Measurements from ENCODE around the gene MMP1. TPM values are rescaled to one million over a fixed set of nuclear protein-coding genes. Genes with fewer than 3 reads are reported as not detected.

Gene MMP1
- total and polyA plus RNA-seq, 4 experiments from 2014 or later: not detected

DNA sequence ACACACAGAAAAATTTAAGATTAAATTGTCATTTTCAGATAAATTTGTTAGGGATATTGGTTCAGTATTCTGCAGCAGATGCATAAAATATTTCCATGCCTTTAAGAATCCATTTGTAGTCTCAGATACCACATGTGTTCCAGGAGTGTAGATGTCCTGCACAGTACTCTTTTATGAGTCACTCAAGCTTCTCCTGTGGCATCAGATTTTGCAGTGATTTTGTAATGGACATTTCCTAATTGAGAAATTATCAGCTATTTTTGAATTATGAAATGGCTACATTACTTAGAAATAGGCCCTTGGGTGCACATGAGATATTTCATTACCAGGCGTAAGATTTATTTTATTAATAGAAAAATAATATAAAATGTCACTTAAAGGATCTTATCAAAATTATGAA lies 26.6 kb upstream of the MMP1 start:
- H3K27me3 Mint-ChIP-seq: peaks cover 6 to 9% of the 10 kb centered on the region in 2 donors
- intact Hi-C loops (cut with micrococcal nuclease): no loop called here
- H3K9me3 ChIP-seq (ENCODE audit: control insufficient read depth in 1 of 2, low read length in 2 of 2): no peaks in the 10 kb centered on the region
- no peak overlapping the region for H3K27ac ChIP-seq (ENCODE audit: low read depth, low read length)
- POLR2A ChIA-PET (ENCODE audit: partially characterized antibody): no interaction called here
- H3K9me3 Mint-ChIP-seq: peaks cover 0 to 6% (median 0%) of the 10 kb centered on the region in 8 donors
- H3K4me3 Mint-ChIP-seq: no peak overlapping the region
- H3K4me1 Mint-ChIP-seq: no peaks in the 10 kb centered on the region
- no peak overlapping the region for H3K27ac Mint-ChIP-seq
- no peak for DNase-seq
- H3K36me3 ChIP-seq (ENCODE audit: insufficient read depth, low read length): no peaks in the 10 kb centered on the region
- H3K36me3 Mint-ChIP-seq: no peaks in the 10 kb centered on the region
- no peak overlapping the region for H3K4me3 ChIP-seq (ENCODE audit: low read length in 2 of 2)
- CTCF ChIA-PET (ENCODE audit: partially characterized antibody): no interaction called here
- no peaks in the 10 kb centered on the region for H3K27me3 ChIP-seq (ENCODE audit: insufficient read depth, low read length)
- H3K4me1 ChIP-seq (ENCODE audit: insufficient read depth, low read length): no peaks in the 10 kb centered on the region

DNA sequence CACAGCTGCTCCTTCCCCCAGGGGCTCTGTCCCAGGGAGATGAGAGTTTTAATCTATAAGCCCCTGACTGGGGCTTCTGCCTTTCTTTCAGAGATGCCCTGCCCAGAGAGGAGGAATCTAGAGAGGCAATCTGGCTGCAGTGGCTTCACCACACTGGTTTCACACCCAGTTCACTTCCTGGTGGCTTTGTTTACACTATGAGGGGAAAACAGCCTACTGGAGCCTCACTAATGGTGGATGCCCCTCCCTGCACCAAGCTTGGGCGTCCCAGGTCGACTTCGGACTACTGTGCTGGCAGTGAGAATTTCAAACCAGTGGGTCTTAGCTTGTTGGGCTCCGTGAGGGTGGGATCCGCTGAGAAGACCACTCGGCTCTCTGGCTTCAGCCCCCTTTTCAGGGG lies 21.5 kb upstream of the MMP1 start:
- no peak overlapping the region for H3K4me3 Mint-ChIP-seq
- POLR2A ChIA-PET (ENCODE audit: partially characterized antibody): no interaction called here
- no peak overlapping the region for H3K4me3 ChIP-seq (ENCODE audit: low read length in 2 of 2)

DNA sequence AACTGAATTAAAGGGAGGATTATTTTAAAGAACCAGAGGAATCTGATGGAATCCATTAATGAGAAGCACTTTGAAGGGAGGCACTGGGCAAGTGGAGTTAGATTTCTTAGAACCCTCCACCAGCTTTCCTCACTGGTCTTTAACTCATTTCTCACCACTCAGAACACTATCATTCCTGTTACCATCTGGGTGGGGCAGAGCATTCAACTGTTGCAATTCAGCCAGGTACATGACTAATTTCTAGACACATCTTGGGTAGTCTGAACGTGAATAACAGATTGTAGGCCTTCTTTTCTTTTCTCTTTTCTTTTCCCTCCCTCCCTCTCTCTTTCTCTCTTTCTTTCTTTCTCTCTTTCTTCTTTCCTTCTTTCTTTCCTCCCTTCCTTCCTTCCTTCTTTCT lies 15.5 kb upstream of the MMP1 start:
- H3K27me3 ChIP-seq (ENCODE audit: insufficient read depth, low read length): no peaks in the 10 kb centered on the region
- H3K27ac ChIP-seq (ENCODE audit: low read depth, low read length): no peak overlapping the region
- H3K4me3 Mint-ChIP-seq: no peak overlapping the region
- intact Hi-C loops (cut with micrococcal nuclease): no loop called here
- H3K9me3 Mint-ChIP-seq: peaks cover 6 to 21% (median 15%) of the 10 kb centered on the region in 8 donors
- H3K27me3 Mint-ChIP-seq: peaks cover 0 to 6% of the 10 kb centered on the region in 2 donors
- ChIA-PET CTCF (ENCODE audit: partially characterized antibody) (no interaction called here), POLR2A (ENCODE audit: partially characterized antibody) (no interaction called here)
- H3K36me3 ChIP-seq (ENCODE audit: insufficient read depth, low read length): no peaks in the 10 kb centered on the region
- H3K4me1 ChIP-seq (ENCODE audit: insufficient read depth, low read length): no peaks in the 10 kb centered on the region
- no peaks in the 10 kb centered on the region for H3K4me1 Mint-ChIP-seq
- no peaks in the 10 kb centered on the region for H3K9me3 ChIP-seq (ENCODE audit: control insufficient read depth in 1 of 2, low read length in 2 of 2)
- H3K4me3 ChIP-seq (ENCODE audit: low read length in 2 of 2): no peak overlapping the region
- H3K27ac Mint-ChIP-seq: no peak overlapping the region
- DNase-seq: no peak
- no peaks in the 10 kb centered on the region for H3K36me3 Mint-ChIP-seq

More for the DNA sequence above, 21.5 kb upstream of the MMP1 start:
- H3K9me3 Mint-ChIP-seq: peaks cover 6 to 21% (median 16%) of the 10 kb centered on the region in 8 donors
- H3K4me1 ChIP-seq (ENCODE audit: insufficient read depth, low read length): no peaks in the 10 kb centered on the region
- no peak for DNase-seq
- no peaks in the 10 kb centered on the region for H3K36me3 ChIP-seq (ENCODE audit: insufficient read depth, low read length)
- no peak overlapping the region for H3K27ac Mint-ChIP-seq
- CTCF ChIA-PET (ENCODE audit: partially characterized antibody): no interaction called here
- H3K27me3 Mint-ChIP-seq: peaks cover 2 to 8% of the 10 kb centered on the region in 2 donors
- H3K9me3 ChIP-seq (ENCODE audit: control insufficient read depth in 1 of 2, low read length in 2 of 2): no peaks in the 10 kb centered on the region
- no peaks in the 10 kb centered on the region for H3K4me1 Mint-ChIP-seq
- no peaks in the 10 kb centered on the region for H3K27me3 ChIP-seq (ENCODE audit: insufficient read depth, low read length)
- intact Hi-C loops (cut with micrococcal nuclease): no loop called here
- H3K36me3 Mint-ChIP-seq: no peaks in the 10 kb centered on the region
- no peak overlapping the region for H3K27ac ChIP-seq (ENCODE audit: low read depth, low read length)

DNA sequence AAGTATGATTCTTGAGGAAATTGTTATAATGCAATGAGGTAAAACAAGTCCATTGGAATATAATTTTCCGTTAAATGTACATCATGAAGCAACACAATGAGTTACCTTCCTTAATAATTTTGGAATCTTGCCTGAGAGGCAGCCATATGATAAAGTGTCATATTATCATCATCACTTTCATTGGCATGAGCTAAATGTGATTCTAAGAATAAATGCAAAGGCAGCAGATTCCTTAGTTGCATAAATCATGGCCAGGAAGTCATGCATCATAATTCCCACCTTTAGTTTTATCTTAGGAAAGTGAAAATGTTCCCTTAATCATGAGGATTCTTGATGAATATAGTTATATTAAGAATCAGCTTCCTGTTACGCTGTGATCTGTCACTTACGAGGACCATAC lies 14.2 kb upstream of the MMP1 start:
- CTCF ChIA-PET (ENCODE audit: partially characterized antibody): no interaction called here
- no peak overlapping the region for H3K27ac Mint-ChIP-seq

DNA sequence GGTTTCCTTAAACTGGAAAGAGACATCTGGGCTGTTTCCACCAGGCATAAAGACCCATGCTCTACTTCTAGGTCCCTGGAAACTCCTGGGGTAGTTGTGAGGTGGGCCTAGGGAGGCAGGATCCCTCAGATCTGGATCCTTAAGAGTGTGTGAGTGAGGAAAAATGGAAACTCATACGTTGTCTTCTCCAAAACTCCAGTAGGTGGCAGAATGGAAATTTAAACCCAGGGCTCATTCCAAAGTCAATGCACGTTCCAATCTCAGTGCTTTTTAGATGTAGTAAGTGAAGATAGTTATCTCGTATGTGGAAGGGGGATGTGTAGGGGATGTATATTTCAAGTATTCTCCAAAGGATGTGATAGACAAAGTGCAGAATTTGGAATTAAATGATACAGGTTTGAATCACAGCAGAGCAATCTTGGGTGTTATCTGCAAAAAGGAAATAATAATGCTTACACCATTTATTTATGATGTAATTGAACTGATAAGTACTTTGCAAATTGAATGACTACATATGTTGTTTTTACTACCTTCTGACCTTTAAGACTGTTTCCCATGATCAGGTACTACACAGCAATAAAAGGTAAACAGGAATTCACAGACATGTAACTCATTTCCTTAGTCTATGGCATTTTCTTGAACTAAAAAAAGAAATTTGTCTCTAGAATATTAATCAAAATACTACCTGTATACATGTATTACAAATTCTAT lies 13.1 kb upstream of the MMP1 start:
- Histone ChIP-seq H3K36me3 (ENCODE audit: insufficient read depth, low read length) (no peaks in the 10 kb centered on the region), H3K27ac (ENCODE audit: low read depth, low read length) (no peak overlapping the region), H3K4me1 (ENCODE audit: insufficient read depth, low read length) (no peaks in the 10 kb centered on the region), H3K9me3 (ENCODE audit: control insufficient read depth in 1 of 2, low read length in 2 of 2) (no peaks in the 10 kb centered on the region), H3K27me3 (ENCODE audit: insufficient read depth, low read length) (no peaks in the 10 kb centered on the region), H3K4me3 (ENCODE audit: low read length in 2 of 2) (no peak overlapping the region)
- Mint-ChIP-seq H3K27me3 (peaks cover 3% of the 10 kb centered on the region in 2 donors), H3K27ac (no peak overlapping the region), H3K4me3 (no peak overlapping the region), H3K36me3 (no peaks in the 10 kb centered on the region), H3K4me1 (no peaks in the 10 kb centered on the region), H3K9me3 (peaks cover 0 to 12% (median 3%) of the 10 kb centered on the region in 8 donors)
- CTCF ChIA-PET (ENCODE audit: partially characterized antibody): no interaction called here
- DNase-seq: no peak
- intact Hi-C loops (cut with micrococcal nuclease): no loop called here
- POLR2A ChIA-PET (ENCODE audit: partially characterized antibody): no interaction called here

More for the DNA sequence above, 14.2 kb upstream of the MMP1 start:
- intact Hi-C loops (cut with micrococcal nuclease): no loop called here
- no peak for DNase-seq
- Mint-ChIP-seq H3K36me3 (no peaks in the 10 kb centered on the region), H3K4me1 (no peaks in the 10 kb centered on the region), H3K4me3 (no peak overlapping the region), H3K9me3 (peaks cover 2 to 12% (median 7%) of the 10 kb centered on the region in 8 donors), H3K27me3 (peaks cover 3 to 4% of the 10 kb centered on the region in 2 donors)
- POLR2A ChIA-PET (ENCODE audit: partially characterized antibody): no interaction called here
- H3K36me3 ChIP-seq (ENCODE audit: insufficient read depth, low read length): no peaks in the 10 kb centered on the region
- no peaks in the 10 kb centered on the region for H3K9me3 ChIP-seq (ENCODE audit: control insufficient read depth in 1 of 2, low read length in 2 of 2)
- H3K27me3 ChIP-seq (ENCODE audit: insufficient read depth, low read length): no peaks in the 10 kb centered on the region
- H3K27ac ChIP-seq (ENCODE audit: low read depth, low read length): no peak overlapping the region
- no peak overlapping the region for H3K4me3 ChIP-seq (ENCODE audit: low read length in 2 of 2)
- H3K4me1 ChIP-seq (ENCODE audit: insufficient read depth, low read length): no peaks in the 10 kb centered on the region

DNA sequence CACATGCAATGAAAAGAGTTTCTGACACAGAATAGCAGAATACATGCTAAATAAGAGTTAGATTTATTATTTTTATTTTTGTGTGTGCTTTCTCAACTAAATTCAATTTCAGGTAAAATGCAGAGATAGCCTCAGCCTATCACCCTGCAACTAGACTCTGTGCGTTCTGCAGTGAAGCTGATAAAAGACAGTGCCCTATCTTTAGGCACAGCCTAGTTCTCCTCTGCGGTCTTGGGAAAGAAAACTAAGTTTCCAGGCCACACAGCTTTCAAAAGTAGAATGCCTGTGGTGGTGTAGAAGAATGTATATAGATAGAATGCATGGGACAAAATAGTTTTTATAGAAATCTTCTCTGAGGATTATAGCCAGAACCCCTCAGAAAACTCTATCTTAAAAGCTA lies 12.0 kb upstream of the MMP1 start:
- Histone ChIP-seq H3K4me1 (ENCODE audit: insufficient read depth, low read length) (no peaks in the 10 kb centered on the region), H3K4me3 (ENCODE audit: low read length in 2 of 2) (no peak overlapping the region), H3K36me3 (ENCODE audit: insufficient read depth, low read length) (no peaks in the 10 kb centered on the region), H3K9me3 (ENCODE audit: control insufficient read depth in 1 of 2, low read length in 2 of 2) (no peaks in the 10 kb centered on the region), H3K27me3 (ENCODE audit: insufficient read depth, low read length) (no peaks in the 10 kb centered on the region), H3K27ac (ENCODE audit: low read depth, low read length) (no peak overlapping the region)
- no peaks in the 10 kb centered on the region for H3K36me3 Mint-ChIP-seq
- H3K27ac Mint-ChIP-seq: no peak overlapping the region
- H3K9me3 Mint-ChIP-seq: peaks cover 0 to 7% (median under 1%) of the 10 kb centered on the region in 8 donors
- no peak overlapping the region for H3K4me3 Mint-ChIP-seq
- intact Hi-C loops (cut with micrococcal nuclease): no loop called here
- no peak for DNase-seq
- H3K27me3 Mint-ChIP-seq: peaks cover 0 to 3% of the 10 kb centered on the region in 2 donors
- POLR2A ChIA-PET (ENCODE audit: partially characterized antibody): no interaction called here
- H3K4me1 Mint-ChIP-seq: no peaks in the 10 kb centered on the region
- CTCF ChIA-PET (ENCODE audit: partially characterized antibody): no interaction called here

DNA sequence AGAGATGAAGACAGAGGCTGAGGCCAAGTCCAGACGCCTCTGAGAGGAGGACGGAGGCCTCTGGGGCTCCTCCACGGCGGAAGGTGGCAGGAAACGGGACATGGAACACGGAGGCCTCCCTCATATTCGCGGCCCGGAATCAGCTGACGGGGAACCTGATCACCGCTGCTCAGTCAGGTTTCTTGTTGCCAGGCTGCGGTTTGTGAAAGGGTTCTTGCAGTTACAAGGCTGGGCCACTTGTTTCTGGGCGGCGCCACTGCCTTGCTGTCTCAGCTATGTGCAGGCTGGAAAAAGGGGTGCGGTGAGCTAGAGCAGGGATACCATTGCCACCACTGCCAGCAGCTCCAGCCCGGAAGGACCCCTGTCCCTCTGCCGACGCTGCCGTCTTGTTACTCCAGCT lies 10.0 kb upstream of the MMP1 start:
- H3K27ac ChIP-seq (ENCODE audit: low read depth, low read length): no peak overlapping the region
- H3K4me3 ChIP-seq (ENCODE audit: low read length in 2 of 2): no peak overlapping the region
- H3K9me3 Mint-ChIP-seq: no peaks in the 10 kb centered on the region
- H3K27ac Mint-ChIP-seq: no peak overlapping the region
- H3K4me3 Mint-ChIP-seq: no peak overlapping the region
- no peaks in the 10 kb centered on the region for H3K4me1 Mint-ChIP-seq
- H3K4me1 ChIP-seq (ENCODE audit: insufficient read depth, low read length): no peaks in the 10 kb centered on the region
- intact Hi-C loops (cut with micrococcal nuclease): no loop called here
- no peaks in the 10 kb centered on the region for H3K9me3 ChIP-seq (ENCODE audit: control insufficient read depth in 1 of 2, low read length in 2 of 2)
- ChIA-PET POLR2A (ENCODE audit: partially characterized antibody) (no interaction called here), CTCF (ENCODE audit: partially characterized antibody) (no interaction called here)
- no peaks in the 10 kb centered on the region for H3K27me3 ChIP-seq (ENCODE audit: insufficient read depth, low read length)
- no peak for DNase-seq
- H3K27me3 Mint-ChIP-seq: peaks cover 0 to 13% of the 10 kb centered on the region in 2 donors
- no peaks in the 10 kb centered on the region for H3K36me3 Mint-ChIP-seq
- no peaks in the 10 kb centered on the region for H3K36me3 ChIP-seq (ENCODE audit: insufficient read depth, low read length)

DNA sequence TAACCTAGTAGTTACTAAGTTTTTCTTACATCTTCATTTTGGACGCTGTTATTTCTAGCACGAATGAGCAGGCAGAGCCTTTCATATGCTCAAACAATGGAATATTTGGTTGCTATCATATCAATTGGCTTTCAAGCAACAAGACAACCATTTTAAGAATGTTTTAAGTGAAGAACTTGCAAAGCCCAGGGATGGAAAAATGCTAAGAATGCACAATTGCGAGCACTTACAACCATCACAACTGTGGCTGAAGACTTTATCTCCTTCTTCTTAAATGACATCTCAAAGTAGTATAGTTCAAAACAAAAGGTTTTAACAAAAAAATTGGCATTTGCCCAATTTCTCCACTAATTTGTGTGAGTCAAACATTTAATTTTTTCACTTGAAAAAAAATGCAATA lies 8.3 kb upstream of the MMP1 start:
- Histone ChIP-seq H3K27ac (ENCODE audit: low read depth, low read length) (no peak overlapping the region), H3K27me3 (ENCODE audit: insufficient read depth, low read length) (no peaks in the 10 kb centered on the region), H3K4me1 (ENCODE audit: insufficient read depth, low read length) (no peaks in the 10 kb centered on the region), H3K36me3 (ENCODE audit: insufficient read depth, low read length) (no peaks in the 10 kb centered on the region), H3K9me3 (ENCODE audit: control insufficient read depth in 1 of 2, low read length in 2 of 2) (no peaks in the 10 kb centered on the region), H3K4me3 (ENCODE audit: low read length in 2 of 2) (no peak overlapping the region)
- DNase-seq: no peak
- H3K4me1 Mint-ChIP-seq: no peaks in the 10 kb centered on the region
- no peak overlapping the region for H3K4me3 Mint-ChIP-seq
- CTCF ChIA-PET (ENCODE audit: partially characterized antibody): no interaction called here
- H3K27me3 Mint-ChIP-seq: peaks cover 0 to 13% of the 10 kb centered on the region in 2 donors
- intact Hi-C loops (cut with micrococcal nuclease): no loop called here
- H3K27ac Mint-ChIP-seq: no peak overlapping the region
- no peaks in the 10 kb centered on the region for H3K9me3 Mint-ChIP-seq
- H3K36me3 Mint-ChIP-seq: no peaks in the 10 kb centered on the region
- POLR2A ChIA-PET (ENCODE audit: partially characterized antibody): no interaction called here

Data from CD4-positive, alpha-beta memory T cell (primary cell).